ENCODE results near the gene KIN.
"Not testable (repeated sequence)": the region's sequence is repeated elsewhere in the genome, so short reads cannot be mapped to it uniquely, and the experiment has no call there.

KIN gene

DNA sequence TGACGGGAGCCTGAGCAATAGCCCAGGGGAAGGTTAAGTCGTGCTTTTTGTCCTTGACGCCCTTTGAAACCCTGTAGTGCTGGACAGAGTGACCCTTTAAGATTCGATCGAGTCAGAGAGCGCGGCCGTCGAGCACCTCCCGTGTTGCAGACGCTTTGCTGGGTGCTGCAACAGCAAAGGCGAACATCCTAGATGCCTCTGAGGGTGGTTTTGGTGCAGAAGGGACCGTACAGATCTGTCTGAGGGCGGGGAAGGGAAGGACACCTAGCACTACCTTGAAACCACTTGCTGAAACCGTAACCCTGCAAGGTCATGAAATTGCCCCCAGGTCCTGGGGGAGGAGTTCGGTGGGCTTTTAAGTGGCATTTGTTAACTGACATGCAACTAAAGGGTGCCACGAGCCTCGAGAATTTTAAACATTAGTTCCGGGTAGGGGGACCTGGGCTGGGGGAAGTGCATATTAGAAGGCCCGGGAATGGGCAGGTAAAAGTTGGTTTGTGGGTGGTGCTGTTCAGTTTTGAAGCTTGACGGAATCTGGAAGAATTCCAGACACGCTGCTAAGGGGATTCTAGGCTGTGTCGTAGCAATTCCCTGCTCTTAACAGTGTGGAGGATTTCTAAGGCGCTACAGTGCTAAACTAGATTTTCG, 970 bp upstream of the KIN start:
- 0 out of 3 replicates have a peak, but pooled peaks have one; percentile 5 for ATAC-seq (ENCODE audit: insufficient read depth, low read depth)
- Histone ChIP-seq H3K27me3 (ENCODE audit: insufficient read depth, low read length, poor library complexity) (no peaks in the 10 kb centered on the region), H3K4me1 (ENCODE audit: insufficient read depth, low read length) (peaks cover 57% of the 10 kb centered on the region), H3K9me3 (ENCODE audit: insufficient read depth, low read length, severe bottlenecking) (no peaks in the 10 kb centered on the region), H3K4me3 (ENCODE audit: low read depth in 1 of 2, low read length in 2 of 2) (peak overlapping the region; percentile 86 to 97), H3K79me2 (ENCODE audit: insufficient read depth, low read length) (peaks cover 99% of the 10 kb centered on the region), H3K36me3 (ENCODE audit: insufficient read depth, low read length) (peaks cover 20% of the 10 kb centered on the region), H3K4me2 (ENCODE audit: insufficient read depth, low read length) (peak overlapping the region; percentile 80), H4K20me1 (ENCODE audit: insufficient read depth, low read length) (peaks cover 53% of the 10 kb centered on the region), H2AFZ (ENCODE audit: low read depth, low read length) (peak overlapping the region; percentile 94), H3K9ac (ENCODE audit: low read depth, low read length) (peak overlapping the region; percentile 88), H3K27ac (ENCODE audit: low read length) (peak overlapping the region; percentile 90)
- no peak for TF ChIP-seq EZH2 (IDR thresholded peaks at IDR 0.05; ENCODE audit: borderline replicate concordance, low read depth, low read length, severe bottlenecking)
- TF ChIP-seq, protein P1, sequence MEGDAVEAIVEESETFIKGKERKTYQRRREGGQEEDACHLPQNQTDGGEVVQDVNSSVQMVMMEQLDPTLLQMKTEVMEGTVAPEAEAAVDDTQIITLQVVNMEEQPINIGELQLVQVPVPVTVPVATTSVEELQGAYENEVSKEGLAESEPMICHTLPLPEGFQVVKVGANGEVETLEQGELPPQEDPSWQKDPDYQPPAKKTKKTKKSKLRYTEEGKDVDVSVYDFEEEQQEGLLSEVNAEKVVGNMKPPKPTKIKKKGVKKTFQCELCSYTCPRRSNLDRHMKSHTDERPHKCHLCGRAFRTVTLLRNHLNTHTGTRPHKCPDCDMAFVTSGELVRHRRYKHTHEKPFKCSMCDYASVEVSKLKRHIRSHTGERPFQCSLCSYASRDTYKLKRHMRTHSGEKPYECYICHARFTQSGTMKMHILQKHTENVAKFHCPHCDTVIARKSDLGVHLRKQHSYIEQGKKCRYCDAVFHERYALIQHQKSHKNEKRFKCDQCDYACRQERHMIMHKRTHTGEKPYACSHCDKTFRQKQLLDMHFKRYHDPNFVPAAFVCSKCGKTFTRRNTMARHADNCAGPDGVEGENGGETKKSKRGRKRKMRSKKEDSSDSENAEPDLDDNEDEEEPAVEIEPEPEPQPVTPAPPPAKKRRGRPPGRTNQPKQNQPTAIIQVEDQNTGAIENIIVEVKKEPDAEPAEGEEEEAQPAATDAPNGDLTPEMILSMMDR (IDR thresholded peaks at IDR 0.05; ENCODE audit: borderline replicate concordance, extremely low read depth, low read length, poor library complexity, severe bottlenecking): no peak
- no peak for DNase-seq

DNA sequence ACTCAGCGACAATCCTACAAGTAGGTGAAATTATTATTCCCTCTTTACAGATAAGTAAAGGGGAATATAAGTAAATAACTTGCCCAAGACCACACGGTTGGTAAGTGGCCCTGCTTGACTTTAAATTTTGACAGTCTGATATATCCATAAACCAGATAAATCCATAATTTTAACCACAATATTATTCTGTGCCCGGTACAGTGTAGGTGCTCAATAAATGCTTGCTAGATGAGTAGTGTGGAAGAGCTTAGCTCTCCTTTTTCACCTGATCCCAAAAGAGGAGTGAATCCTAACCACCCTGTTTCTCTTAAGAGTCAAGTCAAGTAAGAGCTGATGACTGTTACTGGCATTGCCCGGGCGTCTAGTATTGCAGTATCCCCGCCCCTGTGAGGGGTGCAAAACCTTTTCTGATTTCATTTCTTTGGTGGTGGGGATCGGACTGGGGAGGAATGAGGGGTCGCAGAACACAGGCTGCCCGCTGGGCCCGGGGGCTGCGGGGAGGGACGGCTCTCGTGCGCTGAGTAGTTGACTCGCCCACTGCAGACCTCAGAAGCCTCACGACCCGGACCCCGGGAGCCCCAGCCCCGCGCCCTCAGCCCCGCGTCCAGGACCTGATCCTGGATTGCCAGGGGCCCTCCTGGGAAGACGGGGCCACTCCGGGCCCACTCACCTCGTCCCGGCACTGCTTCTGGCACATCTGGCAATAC, 490 bp downstream of the KIN start:
- H3K36me3 ChIP-seq (ENCODE audit: insufficient read depth, low read length): peaks cover 13% of the 10 kb centered on the region
- peaks cover 54% of the 10 kb centered on the region for H3K4me1 ChIP-seq (ENCODE audit: insufficient read depth, low read length)
- H3K4me2 ChIP-seq (ENCODE audit: insufficient read depth, low read length): peak overlapping the region; percentile 79
- H3K4me3 ChIP-seq (ENCODE audit: low read depth in 1 of 2, low read length in 2 of 2): peak overlapping the region; percentile 86 to 97
- peak overlapping the region; percentile 78 for H3K27ac ChIP-seq (ENCODE audit: low read length)
- no peak for TF ChIP-seq EZH2 (IDR thresholded peaks at IDR 0.05; ENCODE audit: borderline replicate concordance, low read depth, low read length, severe bottlenecking)
- TF ChIP-seq, protein P1 (IDR thresholded peaks at IDR 0.05; ENCODE audit: borderline replicate concordance, extremely low read depth, low read length, poor library complexity, severe bottlenecking): no peak
- peak overlapping the region; percentile 88 for H3K9ac ChIP-seq (ENCODE audit: low read depth, low read length)
- DNase-seq (no peak), ATAC-seq (ENCODE audit: insufficient read depth, low read depth) (peak; percentile 13)
- no peaks in the 10 kb centered on the region for H3K27me3 ChIP-seq (ENCODE audit: insufficient read depth, low read length, poor library complexity)
- no peaks in the 10 kb centered on the region for H3K9me3 ChIP-seq (ENCODE audit: insufficient read depth, low read length, severe bottlenecking)
- H4K20me1 ChIP-seq (ENCODE audit: insufficient read depth, low read length): peaks cover 39% of the 10 kb centered on the region
- peaks cover 98% of the 10 kb centered on the region for H3K79me2 ChIP-seq (ENCODE audit: insufficient read depth, low read length)
- peak overlapping the region; percentile 92 for H2AFZ ChIP-seq (ENCODE audit: low read depth, low read length)

DNA sequence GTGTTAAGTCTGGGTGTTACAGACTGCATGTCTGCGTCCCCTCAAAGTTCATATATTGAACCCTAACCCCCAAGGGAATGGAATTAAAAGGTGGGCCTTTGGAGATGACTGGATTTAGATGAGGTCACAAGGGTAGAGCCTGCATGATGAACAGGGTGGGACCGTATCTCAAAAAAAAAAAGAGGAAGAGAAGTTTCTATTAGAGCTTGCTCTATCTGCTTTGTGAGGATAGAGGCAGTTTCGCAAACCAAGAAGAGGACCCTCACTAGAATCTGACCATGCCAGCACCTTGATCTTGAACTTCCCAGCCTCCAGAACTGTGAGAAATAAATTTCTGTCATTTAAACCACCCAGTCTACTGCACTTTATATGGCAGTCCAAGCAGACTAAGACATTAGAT, 1.4 kb downstream of the KIN start:
- H3K36me3 ChIP-seq (ENCODE audit: insufficient read depth, low read length): peaks cover 12% of the 10 kb centered on the region
- DNase-seq (no peak), ATAC-seq (ENCODE audit: insufficient read depth, low read depth) (no peak)
- no peak overlapping the region for H2AFZ ChIP-seq (ENCODE audit: low read depth, low read length)
- H3K4me3 ChIP-seq (ENCODE audit: low read depth in 1 of 2, low read length in 2 of 2): peak overlapping the region in 1 of 2 experiments; percentile 97; a peak in 3 of 4 replicates
- peaks cover 51% of the 10 kb centered on the region for H3K4me1 ChIP-seq (ENCODE audit: insufficient read depth, low read length)
- peak overlapping the region; percentile 88 for H3K9ac ChIP-seq (ENCODE audit: low read depth, low read length)
- H3K27me3 ChIP-seq (ENCODE audit: insufficient read depth, low read length, poor library complexity): no peaks in the 10 kb centered on the region
- H3K79me2 ChIP-seq (ENCODE audit: insufficient read depth, low read length): peaks cover 97% of the 10 kb centered on the region
- no peaks in the 10 kb centered on the region for H3K9me3 ChIP-seq (ENCODE audit: insufficient read depth, low read length, severe bottlenecking)
- TF ChIP-seq, protein P1 (IDR thresholded peaks at IDR 0.05; ENCODE audit: borderline replicate concordance, extremely low read depth, low read length, poor library complexity, severe bottlenecking): no peak
- no peak for TF ChIP-seq EZH2 (IDR thresholded peaks at IDR 0.05; ENCODE audit: borderline replicate concordance, low read depth, low read length, severe bottlenecking)
- peaks cover 32% of the 10 kb centered on the region for H4K20me1 ChIP-seq (ENCODE audit: insufficient read depth, low read length)
- H3K4me2 ChIP-seq (ENCODE audit: insufficient read depth, low read length): peak overlapping the region; percentile 79
- no peak overlapping the region; the same call in 1 of the 2 replicates for H3K27ac ChIP-seq (ENCODE audit: low read length)

DNA sequence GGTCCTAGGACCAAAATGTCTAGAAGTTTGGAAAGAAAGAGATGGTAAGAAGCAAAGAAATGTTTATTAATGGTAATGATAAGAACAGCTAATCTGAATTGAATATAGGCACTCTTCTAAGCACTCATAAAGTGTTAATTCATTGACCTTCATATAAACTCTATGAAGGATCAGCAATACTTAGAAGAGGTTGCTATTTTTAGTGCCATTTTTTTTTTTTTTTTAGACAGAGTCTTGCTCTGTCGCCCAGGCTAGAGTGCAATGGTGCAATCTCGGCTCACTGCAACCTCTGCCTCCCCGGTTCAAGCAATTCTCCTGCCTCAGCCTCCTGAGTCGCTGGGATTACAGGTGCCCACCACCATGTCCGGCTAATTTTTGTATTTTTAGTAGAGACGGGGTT, 5.6 kb downstream of the KIN start:
- H3K27ac ChIP-seq (ENCODE audit: low read length); ATAC-seq (ENCODE audit: insufficient read depth, low read depth); H3K4me2 ChIP-seq (ENCODE audit: insufficient read depth, low read length); DNase-seq; H3K4me3 ChIP-seq (ENCODE audit: low read depth in 1 of 2, low read length in 2 of 2); H3K9me3 ChIP-seq (ENCODE audit: insufficient read depth, low read length, severe bottlenecking); H3K27me3 ChIP-seq (ENCODE audit: insufficient read depth, low read length, poor library complexity); H4K20me1 ChIP-seq (ENCODE audit: insufficient read depth, low read length); H2AFZ ChIP-seq (ENCODE audit: low read depth, low read length); H3K9ac ChIP-seq (ENCODE audit: low read depth, low read length): not testable (repeated sequence)
- peaks cover 37% of the 10 kb centered on the region for H3K36me3 ChIP-seq (ENCODE audit: insufficient read depth, low read length)
- peaks cover 63% of the 10 kb centered on the region for H3K79me2 ChIP-seq (ENCODE audit: insufficient read depth, low read length)
- peaks cover 29% of the 10 kb centered on the region for H3K4me1 ChIP-seq (ENCODE audit: insufficient read depth, low read length)

All from DND-41 (cell line).